Stimulated activated CD8-positive, alpha-beta memory T cell treated with anti-CD3 and anti-CD28 coated beads, Interleukin-4, amount 100 ng/mL, for 24 hours (primary cell): ENCODE measurements around the gene STK11.
A peak's percentile ranks its signal among the peaks of the same experiment; 100 is the strongest.

ENCODE experiments used
- DNase-seq: peaks from one replicate; pipeline ENCODE4 v3.0.0-alpha.2; 2020; ENCODE audit warnings: low read depth

STK11 gene, protein sequence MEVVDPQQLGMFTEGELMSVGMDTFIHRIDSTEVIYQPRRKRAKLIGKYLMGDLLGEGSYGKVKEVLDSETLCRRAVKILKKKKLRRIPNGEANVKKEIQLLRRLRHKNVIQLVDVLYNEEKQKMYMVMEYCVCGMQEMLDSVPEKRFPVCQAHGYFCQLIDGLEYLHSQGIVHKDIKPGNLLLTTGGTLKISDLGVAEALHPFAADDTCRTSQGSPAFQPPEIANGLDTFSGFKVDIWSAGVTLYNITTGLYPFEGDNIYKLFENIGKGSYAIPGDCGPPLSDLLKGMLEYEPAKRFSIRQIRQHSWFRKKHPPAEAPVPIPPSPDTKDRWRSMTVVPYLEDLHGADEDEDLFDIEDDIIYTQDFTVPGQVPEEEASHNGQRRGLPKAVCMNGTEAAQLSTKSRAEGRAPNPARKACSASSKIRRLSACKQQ

GRCh38 chr19:1205114-1206099 lies at the start of gene STK11:
Gene STK11 (plus strand): TSS chr19:1205778. CDS start chr19:1206914, 1,136 bp downstream.
- peak; percentile 99 for DNase-seq

DNA sequence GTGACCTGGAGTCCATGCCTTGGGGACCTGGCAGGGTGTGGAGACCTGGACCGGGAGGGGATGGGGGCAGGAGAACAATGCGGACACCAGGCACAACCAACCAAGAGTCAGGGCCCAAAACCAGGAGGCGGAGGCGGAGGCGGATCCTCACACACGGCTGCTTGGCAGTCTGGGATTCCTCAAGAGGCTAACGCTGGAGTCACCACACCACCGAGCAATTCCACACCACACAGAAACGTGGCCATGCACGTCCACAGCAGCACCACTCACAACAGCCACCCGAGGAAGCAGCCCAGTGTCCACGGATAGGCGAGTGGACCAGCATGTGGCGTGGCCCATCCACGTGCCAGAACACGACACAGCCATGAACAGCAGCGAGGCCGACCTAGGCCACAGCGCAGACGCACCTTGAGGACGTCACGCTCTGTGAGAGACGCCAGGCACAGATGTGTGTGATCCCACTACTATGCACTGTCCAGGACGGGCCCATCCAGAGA lies 49.2 kb upstream of the STK11 start:
- DNase-seq, result no peak

DNA sequence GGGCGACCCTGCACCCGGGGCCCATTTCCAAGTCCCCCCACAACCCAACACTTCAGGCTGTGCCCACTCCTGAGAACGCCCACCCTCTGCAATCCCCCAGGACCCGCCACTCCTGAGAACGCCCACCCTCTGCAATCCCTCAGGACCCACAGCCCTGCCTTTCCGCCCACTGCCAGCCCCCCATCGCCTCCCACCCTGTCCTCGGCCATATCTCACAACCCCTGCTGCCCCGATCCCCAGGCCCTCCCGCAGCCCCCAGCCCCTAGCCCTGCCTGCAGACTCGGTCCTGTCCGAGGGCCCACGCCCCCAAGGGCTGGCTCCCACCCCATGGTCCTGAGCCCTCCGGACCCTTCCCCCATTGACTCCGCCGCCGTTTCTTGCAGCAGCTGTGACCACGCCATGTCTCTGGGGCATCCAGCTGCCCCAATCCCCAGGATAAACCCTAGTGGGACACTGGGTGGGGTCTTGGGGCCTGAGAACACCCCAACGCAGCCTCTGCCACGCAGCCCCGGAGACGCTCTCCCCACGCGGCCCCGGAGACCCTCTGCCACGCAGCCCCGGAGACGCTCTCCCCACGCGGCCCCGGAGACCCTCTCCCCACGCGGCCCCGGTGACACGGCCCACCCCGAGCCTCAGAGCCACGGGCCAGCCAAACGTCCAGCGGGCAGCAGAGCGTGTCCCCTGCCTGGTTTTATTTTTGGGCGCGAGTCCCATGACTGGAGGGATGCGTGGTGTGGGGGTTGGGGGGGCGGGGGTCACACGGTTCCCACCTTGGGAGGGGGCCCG lies 48.6 kb upstream of the STK11 start:
- no peak for DNase-seq

- no peak for DNase-seq
Measured at GRCh38 chr19:1157931-1158884, 47.4 kb upstream of the STK11 start.

GRCh38 chr19:1158885-1159448 lies 46.6 kb upstream of the STK11 start:
- DNase-seq, result no peak

- no peak for DNase-seq
Measured at GRCh38 chr19:1159864-1160595, 45.5 kb upstream of the STK11 start.

GRCh38 chr19:1161716-1162115 lies 43.9 kb upstream of the STK11 start:
- DNase-seq, result no peak

DNA sequence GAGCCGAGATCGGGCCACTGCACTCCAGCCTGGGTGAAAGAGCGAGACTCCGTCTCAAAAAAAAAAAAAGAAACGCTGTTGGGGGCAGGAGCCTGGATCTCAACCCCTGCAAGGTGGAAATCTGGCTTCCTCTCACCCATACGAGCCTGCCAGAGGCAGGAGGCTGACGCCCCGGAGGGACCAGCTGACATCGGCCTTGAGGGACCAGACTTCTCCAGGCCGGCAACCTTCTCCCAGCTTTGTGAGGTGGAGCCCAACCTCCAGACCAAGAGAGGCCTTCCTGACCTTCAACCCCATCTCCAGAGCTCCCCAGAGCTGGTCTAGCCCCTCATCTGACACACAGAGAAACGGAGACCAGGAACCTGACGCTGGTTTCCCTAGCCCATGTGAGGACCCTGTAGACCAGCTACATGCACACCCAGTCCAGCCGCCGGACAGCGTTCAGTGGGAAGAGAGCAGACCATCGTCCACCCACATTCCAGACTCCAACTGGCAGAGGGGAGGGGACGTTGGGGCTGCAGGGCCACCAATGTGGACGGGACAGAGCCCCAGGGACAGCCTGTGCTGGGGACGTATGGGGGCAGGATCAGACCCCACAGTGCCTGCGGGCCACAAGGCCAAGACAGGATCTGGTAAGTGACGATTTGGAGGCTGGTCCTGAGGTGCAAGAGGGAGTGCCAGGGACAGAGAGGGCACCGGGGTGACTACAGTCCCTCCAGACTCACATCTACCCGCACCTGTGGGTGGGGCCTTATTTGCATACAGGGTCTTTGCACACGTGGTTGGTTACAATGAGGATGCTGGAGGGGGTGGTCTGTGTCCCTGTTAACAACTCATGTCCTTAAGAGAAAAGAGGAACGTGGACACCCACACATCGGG lies 42.9 kb upstream of the STK11 start:
- DNase-seq, result no peak

DNA sequence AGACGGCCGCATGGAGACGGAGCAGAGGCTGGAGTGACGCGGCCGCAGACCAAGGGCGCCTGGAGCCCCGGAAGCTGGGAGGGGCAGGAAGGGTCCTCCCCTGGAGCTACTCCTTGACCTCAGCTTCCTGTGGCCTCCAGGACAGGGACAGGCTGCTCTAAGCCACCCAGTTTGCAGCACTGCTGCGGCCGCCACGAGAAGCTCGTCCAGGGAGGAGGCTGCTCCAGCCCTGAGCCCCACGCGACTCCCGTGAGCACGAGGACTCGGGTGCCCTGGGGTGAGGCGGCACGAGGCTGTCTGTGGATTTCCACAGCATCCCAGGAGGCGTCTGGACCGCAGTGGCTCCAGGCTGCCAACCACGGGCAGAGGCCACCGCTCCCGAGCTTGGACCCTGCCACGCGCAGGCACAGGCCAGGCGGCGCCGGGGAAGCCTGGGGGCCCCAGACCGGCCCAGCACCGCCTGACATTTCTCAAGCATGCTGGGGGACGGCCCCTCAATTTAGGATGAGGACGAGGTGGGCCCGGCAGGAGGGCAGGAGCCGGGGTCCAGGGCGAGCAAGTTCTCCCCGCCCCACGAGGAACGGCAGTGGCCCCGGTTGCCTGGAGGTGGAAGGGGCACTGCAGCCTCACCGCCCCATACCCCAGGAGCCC lies 42.2 kb upstream of the STK11 start:
- DNase-seq, result no peak

DNA sequence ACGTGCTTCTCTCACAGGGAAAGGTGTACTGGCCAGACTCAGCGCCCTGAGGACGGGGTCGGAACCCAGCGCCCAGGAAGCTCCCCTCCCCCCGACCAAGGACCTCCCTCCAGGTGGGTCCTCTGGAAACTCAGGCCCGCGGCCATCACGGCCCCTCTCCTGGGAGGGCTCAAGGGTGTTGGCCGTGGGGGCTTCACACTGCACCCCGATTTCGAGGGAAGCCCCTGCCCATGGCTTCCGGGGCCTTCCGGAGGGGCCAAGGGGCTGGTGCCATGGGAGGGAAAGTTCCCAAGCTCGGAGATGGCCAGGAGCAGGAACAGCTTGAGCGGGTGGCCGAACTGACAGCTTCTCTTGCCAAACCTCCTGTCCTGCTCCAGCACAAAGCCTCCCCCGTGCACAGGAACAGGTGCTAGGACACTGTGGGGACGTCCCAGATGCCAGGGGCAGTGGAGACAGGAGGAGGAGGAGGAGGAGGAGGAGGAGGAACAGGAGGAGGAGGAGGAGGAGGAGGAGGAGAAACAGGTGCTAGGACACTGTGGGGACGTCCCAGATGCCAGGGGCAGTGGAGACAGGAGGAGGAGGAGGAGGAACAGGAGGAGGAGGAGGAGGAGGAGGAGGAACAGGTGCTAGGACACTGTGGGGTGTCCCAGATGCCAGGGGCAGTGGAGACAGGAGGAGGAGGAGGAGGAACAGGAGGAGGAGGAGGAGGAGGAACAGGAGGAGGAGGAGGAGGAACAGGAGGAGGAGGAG lies 41.5 kb upstream of the STK11 start:
- no peak for DNase-seq

- DNase-seq, result no peak
Measured at GRCh38 chr19:1164684-1165531, 40.7 kb upstream of the STK11 start.

GRCh38 chr19:1166872-1167573 lies 38.6 kb upstream of the STK11 start:
- DNase-seq, result no peak

DNA sequence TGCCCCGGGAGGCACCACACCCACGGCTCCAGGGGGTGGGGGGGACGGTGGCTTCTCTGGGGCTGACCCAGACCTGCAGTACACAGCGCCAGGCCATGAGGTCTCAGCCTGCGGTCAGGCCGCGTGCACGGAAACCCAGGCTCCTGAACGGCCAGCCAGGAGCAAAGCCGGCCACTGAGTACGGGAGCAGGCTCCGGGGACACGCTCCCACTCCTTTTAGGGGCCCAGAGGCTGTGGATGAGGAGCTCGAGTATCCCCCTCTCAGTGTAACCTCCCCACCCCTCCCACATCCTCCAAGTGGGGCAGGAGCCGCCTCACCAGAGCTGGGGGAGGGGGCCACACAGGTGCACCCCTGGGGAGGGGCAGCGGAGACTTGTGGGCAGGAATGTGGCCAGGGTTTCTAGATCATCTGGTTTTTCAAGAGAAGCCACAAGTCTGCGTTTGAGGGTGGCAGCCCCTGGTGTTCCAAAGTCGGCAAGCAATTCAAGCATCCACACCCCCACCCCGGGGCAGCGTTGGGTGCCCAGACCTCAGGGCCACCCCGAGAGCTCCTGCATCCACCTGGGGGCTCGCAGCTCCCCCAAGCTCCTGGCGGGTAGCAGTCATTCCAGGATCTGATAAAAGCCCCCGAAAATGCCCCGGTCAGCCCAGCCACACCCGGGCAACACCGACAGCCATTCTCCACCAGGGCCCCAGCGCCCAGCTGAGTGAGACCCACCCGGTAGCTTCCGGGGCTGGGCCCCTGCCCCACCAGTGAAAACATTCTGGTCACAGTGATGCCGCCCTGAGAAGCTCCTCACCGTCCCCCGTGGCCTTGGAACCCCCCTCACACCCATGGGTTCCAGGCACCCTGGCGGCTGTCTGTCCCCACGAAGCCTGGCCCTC lies 37.6 kb upstream of the STK11 start:
- no peak for DNase-seq

DNA sequence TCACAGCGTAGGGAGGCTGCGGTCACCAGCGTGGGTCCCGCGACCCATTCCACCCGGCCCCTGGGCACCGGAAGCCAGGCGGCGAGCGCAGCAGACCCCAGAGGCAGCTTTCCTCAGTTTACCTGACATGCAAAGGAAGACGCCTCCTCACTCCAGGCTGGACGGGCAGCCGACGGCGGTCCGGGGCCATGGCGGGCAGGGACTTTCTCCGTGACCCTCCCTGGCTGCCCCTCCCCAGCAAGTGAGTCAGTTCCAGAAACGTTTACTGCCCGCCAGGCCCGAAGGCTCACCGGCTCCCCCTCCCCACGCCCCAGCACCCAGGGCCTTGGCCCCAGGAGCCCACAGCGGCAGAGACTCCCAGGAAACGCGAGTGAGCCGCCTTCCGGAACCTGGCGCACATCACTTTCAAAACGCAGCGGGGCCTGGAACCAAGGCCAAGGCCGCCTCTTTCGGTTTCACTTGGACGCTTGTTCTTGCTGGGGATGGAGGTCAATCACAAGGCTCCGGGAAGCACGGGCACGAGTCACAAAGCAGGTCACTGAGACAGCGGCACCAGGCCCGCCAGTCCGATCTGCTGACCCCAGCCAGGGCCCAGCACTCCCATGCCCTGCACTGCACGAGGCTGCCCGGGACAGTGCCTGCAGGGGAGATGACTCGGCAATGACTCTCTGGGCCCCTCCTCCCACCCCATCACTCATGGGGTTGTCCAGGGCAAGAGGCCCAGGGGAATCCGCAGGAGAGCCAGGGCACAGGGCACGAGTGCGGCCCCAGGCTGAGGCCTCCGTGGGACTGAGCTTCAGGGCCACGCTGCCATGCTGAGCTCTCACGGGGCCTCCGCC lies 36.8 kb upstream of the STK11 start:
- no peak for DNase-seq
